Hepatocyte (in vitro differentiated cells): ENCODE data around the gene ADTRP. TPM values are rescaled to one million over a fixed set of nuclear protein-coding genes. Genes with fewer than 3 reads are reported as not detected.

Source experiments
- DNase-seq: peaks from one replicate; pipeline ENCODE4 v3.0.0-alpha.2; 2016; ENCODE audit warnings: low spot score
- H2AFZ ChIP-seq: fragments of 200-600 bp; sonication (generic); 2 replicates; pipeline ENCODE4 v1.6.0; 2016; ENCODE audit warnings: antibody characterized with exemption, mild to moderate bottlenecking
- H3K27ac ChIP-seq: fragments of 200-600 bp; sonication (generic); 2 replicates; pipeline ENCODE4 v1.5.1; 2016; ENCODE audit warnings: mild to moderate bottlenecking
- H3K27me3 ChIP-seq: fragments of 200-600 bp; sonication (generic); 2 replicates; pipeline ENCODE4 v1.6.1; 2016
- H3K36me3 ChIP-seq: fragments of 200-600 bp; sonication (generic); replicated peaks from 2 replicates; pipeline ENCODE4 v1.5.1; 2016; ENCODE audit warnings: low read depth; ENCODE audit not compliant: insufficient read depth
- H3K4me1 ChIP-seq: fragments of 200-600 bp; sonication (generic); 2 replicates; pipeline ENCODE4 v1.5.1; 2016; ENCODE audit warnings: mild to moderate bottlenecking, moderate library complexity; ENCODE audit not compliant: insufficient read depth
- H3K4me2 ChIP-seq: fragments of 200-600 bp; sonication (generic); 2 replicates; pipeline ENCODE4 v1.6.0; 2016
- H3K4me3 ChIP-seq: fragments of 200-600 bp; sonication (generic); 2 replicates; pipeline ENCODE4 v1.5.1; 2016; ENCODE audit warnings: mild to moderate bottlenecking
- H3K79me2 ChIP-seq: fragments of 200-600 bp; sonication (generic); 2 replicates; pipeline ENCODE4 v1.6.0; 2017; ENCODE audit warnings: mild to moderate bottlenecking
- H3K9me2 ChIP-seq: fragments of 200-600 bp; sonication (generic); replicated peaks from 2 replicates; pipeline ENCODE4 v1.6.0; 2017; ENCODE audit warnings: mild to moderate bottlenecking; ENCODE audit not compliant: insufficient read depth
- H3K9me3 ChIP-seq: fragments of 200-600 bp; sonication (generic); 2 replicates; pipeline ENCODE4 v1.5.1; 2016; ENCODE audit warnings: low read depth, mild to moderate bottlenecking
- H4K20me1 ChIP-seq: fragments of 200-600 bp; sonication (generic); 2 replicates; pipeline ENCODE4 v1.6.0; 2016; ENCODE audit warnings: mild to moderate bottlenecking; ENCODE audit not compliant: insufficient read depth, poor library complexity, severe bottlenecking
- CTCF ChIP-seq: fragments of 200-600 bp; sonication (generic); IDR thresholded peaks from 2 replicates; pipeline ENCODE4 v1.5.1; 2016; ENCODE audit warnings: antibody characterized with exemption, mild to moderate bottlenecking; ENCODE audit not compliant: poor library complexity
- EZH2 ChIP-seq: fragments of 200-600 bp; sonication (generic); IDR thresholded peaks from 2 replicates; pipeline ENCODE4 v1.6.1; 2016; ENCODE audit warnings: antibody characterized with exemption, mild to moderate bottlenecking, borderline replicate concordance
- EZH2phosphoT487 ChIP-seq: fragments of 200-600 bp; sonication (generic); IDR thresholded peaks from one replicate; pipeline ENCODE4 v1.6.1; 2018; ENCODE audit warnings: antibody characterized with exemption, mild to moderate bottlenecking, low read depth, moderate library complexity; ENCODE audit not compliant: unreplicated experiment, severe bottlenecking
- WGBS: methylation state at CpG from one replicate; pipeline ENCODE4 v1.1.6; 2016; ENCODE audit warnings: low lambda C conversion rate; ENCODE audit errors: missing lambda C conversion rate; 5-methylcytosine and 5-hydroxymethylcytosine counted together
- polyA plus RNA-seq: library from polyadenylated mRNA; unstranded; fragments of >200 nt; fragmentation: Nextera tagmentation; extraction: Ambion mirVana; gene quantifications from 2 replicates; pipeline ENCODE4 v1.2.1, GENCODE V29; 2016
- total RNA-seq: library from RNA; depleted of rRNA; stranded (reverse); fragments of >200 nt; gene quantifications from 2 replicates; pipeline ENCODE4 v1.2.3, GENCODE V29; 2014

The ADTRP gene
- total and polyA plus RNA-seq, 2 experiments from 2014 or later: 4.1 to 9.8 TPM

- H2AFZ ChIP-seq: no peak overlapping the region
- H3K27me3 ChIP-seq: no peaks in the 10 kb centered on the region
- no peaks in the 10 kb centered on the region for H3K9me3 ChIP-seq
- TF ChIP-seq EZH2phosphoT487 (no peak), CTCF (no peak), EZH2 (no peak)
- no peak overlapping the region for H3K27ac ChIP-seq
- 73% methylated on average over 8 of the region's 8 CpGs for WGBS
- peaks cover 13% of the 10 kb centered on the region for H3K4me1 ChIP-seq
- H3K4me3 ChIP-seq: no peak overlapping the region
- no peaks in the 10 kb centered on the region for H3K36me3 ChIP-seq
- no peak overlapping the region for H3K4me2 ChIP-seq
- no peaks in the 10 kb centered on the region for H3K79me2 ChIP-seq
- H3K9me2 ChIP-seq: no peaks in the 10 kb centered on the region
- no peak for DNase-seq
- no peaks in the 10 kb centered on the region for H4K20me1 ChIP-seq
These were observed 49.5 kb downstream of the ADTRP start for GRCh38 chr6:11729076-11729475.

- H3K4me2 ChIP-seq: no peak overlapping the region
- no peaks in the 10 kb centered on the region for H3K9me2 ChIP-seq
- H3K36me3 ChIP-seq: no peaks in the 10 kb centered on the region
- no peak for DNase-seq
- peaks cover 13% of the 10 kb centered on the region for H3K4me1 ChIP-seq
- H3K27me3 ChIP-seq: no peaks in the 10 kb centered on the region
- no peak overlapping the region for H3K4me3 ChIP-seq
- WGBS: 91% methylated on average over 11 of the region's 11 CpGs
- H3K79me2 ChIP-seq: no peaks in the 10 kb centered on the region
- TF ChIP-seq CTCF (no peak), EZH2phosphoT487 (no peak), EZH2 (no peak)
- no peak overlapping the region for H2AFZ ChIP-seq
- H4K20me1 ChIP-seq: no peaks in the 10 kb centered on the region
- H3K9me3 ChIP-seq: no peaks in the 10 kb centered on the region
- no peak overlapping the region for H3K27ac ChIP-seq
These were observed 50.3 kb downstream of the ADTRP start for GRCh38 chr6:11727998-11728961.

- H2AFZ ChIP-seq: no peak overlapping the region
- H3K9me2 ChIP-seq: no peaks in the 10 kb centered on the region
- no peaks in the 10 kb centered on the region for H4K20me1 ChIP-seq
- no peaks in the 10 kb centered on the region for H3K79me2 ChIP-seq
- H3K4me1 ChIP-seq: peaks cover 13% of the 10 kb centered on the region
- no peaks in the 10 kb centered on the region for H3K9me3 ChIP-seq
- no peak overlapping the region for H3K4me3 ChIP-seq
- DNase-seq: no peak
- H3K27ac ChIP-seq: no peak overlapping the region
- TF ChIP-seq CTCF (no peak), EZH2 (no peak), EZH2phosphoT487 (no peak)
- WGBS: 65% methylated on average over 3 of the region's 3 CpGs
- H3K36me3 ChIP-seq: no peaks in the 10 kb centered on the region
- H3K4me2 ChIP-seq: no peak overlapping the region
- no peaks in the 10 kb centered on the region for H3K27me3 ChIP-seq
These were observed 51.1 kb downstream of the ADTRP start for GRCh38 chr6:11727346-11727997.
